ENCODE results near the gene ADAM10.

ADAM10 gene

GRCh38 chr15:58716027-58716426, 33.5 kb downstream of the ADAM10 start:
- Histone ChIP-seq H3K27me3 (ENCODE audit: control insufficient read depth, insufficient read depth, low read length) (no peaks in the 10 kb centered on the region), H3K9me3 (ENCODE audit: control insufficient read depth, insufficient read depth, low read length) (no peaks in the 10 kb centered on the region), H3K4me3 (ENCODE audit: low read length) (no peak overlapping the region), H3K36me3 (ENCODE audit: control insufficient read depth, insufficient read depth, low read length) (no peaks in the 10 kb centered on the region; the same call in 1 of the 2 replicates), H3K27ac (ENCODE audit: low read length) (no peak overlapping the region), H3K4me1 (ENCODE audit: control insufficient read depth, insufficient read depth, low read length) (no peaks in the 10 kb centered on the region; the same call in 1 of the 2 replicates)
- no peak for DNase-seq (ENCODE audit: low read depth, low spot score)
- WGBS (ENCODE audit: insufficient coverage, insufficient read length) = no CpG with 5 or more reads among the region's 4 CpGs

DNA sequence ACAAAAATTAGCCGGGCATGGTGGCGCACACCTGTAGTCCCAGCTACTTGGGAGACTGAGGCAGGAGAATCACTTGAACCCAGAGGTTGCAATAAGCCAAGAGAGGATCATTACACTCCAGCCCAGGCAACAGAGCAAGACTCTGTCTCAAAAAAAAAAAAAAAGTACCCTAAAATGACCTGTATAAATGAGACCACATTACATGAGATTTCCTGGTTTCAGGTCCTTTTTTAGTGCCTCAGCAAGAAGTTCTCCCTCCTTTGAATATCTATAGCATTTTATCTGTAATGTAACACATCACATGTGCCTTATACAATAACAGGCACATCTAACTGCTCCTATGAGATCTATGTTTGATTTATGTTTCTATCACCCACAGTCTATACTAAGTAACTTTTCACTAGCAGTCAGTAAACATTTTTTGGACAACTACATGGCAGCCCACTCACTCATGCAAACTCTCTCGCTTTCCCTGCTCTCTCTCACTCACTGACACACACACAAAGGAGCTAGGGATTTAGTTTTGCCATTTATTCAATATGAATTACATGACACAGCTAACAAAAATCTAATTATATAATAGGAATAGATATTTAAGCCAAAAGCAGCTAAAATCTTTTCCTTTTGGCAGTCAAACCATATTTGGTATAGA, 34.1 kb downstream of the ADAM10 start:
- no peak for DNase-seq (ENCODE audit: low read depth, low spot score)
- H3K27ac ChIP-seq (ENCODE audit: low read length) = no peak overlapping the region
- H3K27me3 ChIP-seq (ENCODE audit: control insufficient read depth, insufficient read depth, low read length) = no peaks in the 10 kb centered on the region
- no peaks in the 10 kb centered on the region; the same call in 1 of the 2 replicates for H3K36me3 ChIP-seq (ENCODE audit: control insufficient read depth, insufficient read depth, low read length)
- WGBS (ENCODE audit: insufficient coverage, insufficient read length) = no CpG with 5 or more reads among the region's 3 CpGs
- no peak overlapping the region for H3K4me3 ChIP-seq (ENCODE audit: low read length)
- H3K4me1 ChIP-seq (ENCODE audit: control insufficient read depth, insufficient read depth, low read length) = no peaks in the 10 kb centered on the region; the same call in 1 of the 2 replicates
- no peaks in the 10 kb centered on the region for H3K9me3 ChIP-seq (ENCODE audit: control insufficient read depth, insufficient read depth, low read length)

GRCh38 chr15:58710701-58711100, 38.8 kb downstream of the ADAM10 start:
- H3K27me3 ChIP-seq (ENCODE audit: control insufficient read depth, insufficient read depth, low read length) = no peaks in the 10 kb centered on the region
- DNase-seq (ENCODE audit: low read depth, low spot score) = no peak
- H3K36me3 ChIP-seq (ENCODE audit: control insufficient read depth, insufficient read depth, low read length) = no peaks in the 10 kb centered on the region; the same call in 1 of the 2 replicates
- no peaks in the 10 kb centered on the region for H3K4me1 ChIP-seq (ENCODE audit: control insufficient read depth, insufficient read depth, low read length)
- H3K4me3 ChIP-seq (ENCODE audit: low read length) = no peak overlapping the region
- no peak overlapping the region for H3K27ac ChIP-seq (ENCODE audit: low read length)
- no peaks in the 10 kb centered on the region for H3K9me3 ChIP-seq (ENCODE audit: control insufficient read depth, insufficient read depth, low read length)

DNA sequence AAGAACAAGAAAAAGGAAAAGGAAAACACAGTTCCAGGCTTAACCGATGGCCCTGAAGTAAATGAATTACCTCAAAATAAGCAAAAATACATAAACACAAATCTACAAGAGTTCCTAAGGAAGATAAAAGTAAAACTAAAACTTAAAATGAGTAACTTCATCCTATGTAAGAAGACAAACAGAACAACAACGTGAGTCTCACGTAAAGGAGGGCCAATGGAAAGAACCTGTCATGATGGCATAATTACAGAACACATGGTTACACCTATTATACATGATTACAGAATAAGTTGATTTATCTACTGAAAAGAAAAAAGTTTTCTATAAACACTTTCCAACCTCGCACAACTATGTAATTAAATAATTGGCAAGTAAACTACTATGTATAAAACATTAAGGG, 42.1 kb downstream of the ADAM10 start:
- no peaks in the 10 kb centered on the region for H3K4me1 ChIP-seq (ENCODE audit: control insufficient read depth, insufficient read depth, low read length)
- no peak overlapping the region for H3K27ac ChIP-seq (ENCODE audit: low read length)
- WGBS (ENCODE audit: insufficient coverage, insufficient read length) = no CpG with 5 or more reads among the region's 4 CpGs
- H3K9me3 ChIP-seq (ENCODE audit: control insufficient read depth, insufficient read depth, low read length) = no peaks in the 10 kb centered on the region
- H3K4me3 ChIP-seq (ENCODE audit: low read length) = no peak overlapping the region
- no peaks in the 10 kb centered on the region for H3K27me3 ChIP-seq (ENCODE audit: control insufficient read depth, insufficient read depth, low read length)
- H3K36me3 ChIP-seq (ENCODE audit: control insufficient read depth, insufficient read depth, low read length) = 0 out of 2 replicates have a peak, but pooled peaks cover 2% of the 10 kb centered on the region
- DNase-seq (ENCODE audit: low read depth, low spot score) = no peak

DNA sequence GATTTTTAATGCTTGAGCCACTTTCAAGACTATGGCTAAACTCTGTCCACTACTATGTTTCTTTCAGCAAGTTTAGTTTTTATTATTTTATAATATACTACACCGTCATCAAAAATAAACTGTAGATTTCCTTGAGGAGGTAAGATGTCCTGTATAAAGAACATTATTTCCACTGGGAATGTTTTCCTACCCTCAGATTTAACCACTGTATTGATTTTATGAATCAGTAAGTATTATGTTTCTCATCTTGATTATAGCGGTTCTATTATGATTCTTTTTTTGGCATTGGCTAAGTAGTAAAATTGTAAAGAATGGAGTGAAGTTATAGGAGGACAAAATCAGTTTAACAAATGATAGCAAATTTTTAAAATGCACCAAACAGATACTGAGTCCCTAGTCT, 44.4 kb downstream of the ADAM10 start:
- Histone ChIP-seq H3K36me3 (ENCODE audit: control insufficient read depth, insufficient read depth, low read length) (0 out of 2 replicates have a peak, but pooled peaks cover 2% of the 10 kb centered on the region), H3K9me3 (ENCODE audit: control insufficient read depth, insufficient read depth, low read length) (no peaks in the 10 kb centered on the region), H3K27ac (ENCODE audit: low read length) (no peak overlapping the region), H3K4me1 (ENCODE audit: control insufficient read depth, insufficient read depth, low read length) (no peaks in the 10 kb centered on the region), H3K27me3 (ENCODE audit: control insufficient read depth, insufficient read depth, low read length) (no peaks in the 10 kb centered on the region), H3K4me3 (ENCODE audit: low read length) (no peak overlapping the region)
- WGBS (ENCODE audit: insufficient coverage, insufficient read length) = 100% methylated on average over 1 of the region's 2 CpGs
- no peak for DNase-seq (ENCODE audit: low read depth, low spot score)

GRCh38 chr15:58704155-58704865, 45.2 kb downstream of the ADAM10 start:
- DNase-seq (ENCODE audit: low read depth, low spot score) = no peak
- H3K4me1 ChIP-seq (ENCODE audit: control insufficient read depth, insufficient read depth, low read length) = no peaks in the 10 kb centered on the region
- WGBS (ENCODE audit: insufficient coverage, insufficient read length) = no CpG with 5 or more reads among the region's 4 CpGs
- no peak overlapping the region for H3K4me3 ChIP-seq (ENCODE audit: low read length)
- no peak overlapping the region for H3K27ac ChIP-seq (ENCODE audit: low read length)
- H3K36me3 ChIP-seq (ENCODE audit: control insufficient read depth, insufficient read depth, low read length) = 0 out of 2 replicates have a peak, but pooled peaks cover 2% of the 10 kb centered on the region
- H3K9me3 ChIP-seq (ENCODE audit: control insufficient read depth, insufficient read depth, low read length) = no peaks in the 10 kb centered on the region
- H3K27me3 ChIP-seq (ENCODE audit: control insufficient read depth, insufficient read depth, low read length) = no peaks in the 10 kb centered on the region

DNA sequence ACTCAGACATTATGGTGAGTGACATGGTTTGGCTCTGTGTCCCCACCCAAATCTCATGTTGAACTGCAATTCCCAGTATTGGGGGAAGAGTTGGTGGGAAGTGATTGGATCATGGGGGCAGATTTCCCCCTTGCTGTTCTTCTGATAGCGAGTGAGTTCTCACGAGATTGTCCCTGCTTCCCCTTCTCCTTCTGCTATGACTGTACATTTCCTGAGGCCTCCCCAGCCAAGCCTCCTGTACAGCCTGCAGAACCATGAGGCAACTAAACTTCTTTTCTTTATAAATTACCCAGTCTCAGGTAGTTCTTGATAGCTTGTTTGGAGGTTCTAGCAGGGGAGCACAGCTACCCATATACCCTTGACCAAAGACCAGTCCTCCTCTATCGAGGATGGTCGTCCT, 45.9 kb downstream of the ADAM10 start:
- Histone ChIP-seq H3K27ac (ENCODE audit: low read length) (no peak overlapping the region), H3K4me3 (ENCODE audit: low read length) (no peak overlapping the region), H3K4me1 (ENCODE audit: control insufficient read depth, insufficient read depth, low read length) (no peaks in the 10 kb centered on the region), H3K27me3 (ENCODE audit: control insufficient read depth, insufficient read depth, low read length) (no peaks in the 10 kb centered on the region), H3K9me3 (ENCODE audit: control insufficient read depth, insufficient read depth, low read length) (no peaks in the 10 kb centered on the region), H3K36me3 (ENCODE audit: control insufficient read depth, insufficient read depth, low read length) (0 out of 2 replicates have a peak, but pooled peaks cover 2% of the 10 kb centered on the region)
- DNase-seq (ENCODE audit: low read depth, low spot score) = no peak
- no CpG with 5 or more reads among the region's 4 CpGs for WGBS (ENCODE audit: insufficient coverage, insufficient read length)

DNA sequence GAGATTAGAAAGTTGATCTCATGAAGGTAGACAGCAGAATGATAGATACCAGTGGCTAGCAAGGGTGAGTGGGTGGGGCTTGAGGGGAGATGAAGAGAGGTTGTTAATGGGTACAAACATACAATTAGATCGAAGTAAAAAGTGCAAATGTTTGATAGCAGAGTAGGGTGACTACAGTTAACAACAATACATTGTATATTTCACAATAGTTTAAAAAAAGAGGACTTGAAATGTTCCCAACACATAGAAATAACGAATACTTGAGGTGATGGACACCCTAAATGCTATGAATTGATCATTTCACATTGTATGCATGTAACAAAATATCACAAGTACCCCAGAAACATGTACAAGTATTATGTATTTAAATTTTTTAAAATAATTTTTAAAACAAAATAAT, 47.3 kb downstream of the ADAM10 start:
- WGBS (ENCODE audit: insufficient coverage, insufficient read length) = no CpG with 5 or more reads among the region's 2 CpGs
- 0 out of 2 replicates have a peak, but pooled peaks cover 2% of the 10 kb centered on the region for H3K36me3 ChIP-seq (ENCODE audit: control insufficient read depth, insufficient read depth, low read length)
- H3K4me1 ChIP-seq (ENCODE audit: control insufficient read depth, insufficient read depth, low read length) = no peaks in the 10 kb centered on the region
- no peaks in the 10 kb centered on the region for H3K9me3 ChIP-seq (ENCODE audit: control insufficient read depth, insufficient read depth, low read length)
- no peaks in the 10 kb centered on the region for H3K27me3 ChIP-seq (ENCODE audit: control insufficient read depth, insufficient read depth, low read length)
- no peak overlapping the region for H3K27ac ChIP-seq (ENCODE audit: low read length)
- DNase-seq (ENCODE audit: low read depth, low spot score) = no peak
- H3K4me3 ChIP-seq (ENCODE audit: low read length) = no peak overlapping the region

DNA sequence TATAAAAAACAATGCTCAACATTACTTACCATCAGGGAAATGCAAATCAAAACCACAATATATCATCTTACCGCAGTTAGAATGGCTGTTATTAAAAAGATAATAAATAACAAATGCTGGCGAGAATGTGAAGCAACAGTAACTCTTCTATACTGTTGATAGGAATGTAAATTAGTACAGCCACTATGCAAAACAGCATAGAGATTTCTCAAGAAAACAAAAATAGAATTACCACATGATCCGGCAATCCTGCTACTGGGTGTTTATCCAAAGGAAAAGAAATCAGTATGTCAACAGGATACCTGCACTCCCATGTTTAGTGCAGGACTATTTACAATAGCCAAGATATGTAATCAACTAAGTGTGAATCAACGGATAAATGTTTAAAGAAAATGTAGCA, 48.1 kb downstream of the ADAM10 start:
- Histone ChIP-seq H3K9me3 (ENCODE audit: control insufficient read depth, insufficient read depth, low read length) (no peaks in the 10 kb centered on the region), H3K4me3 (ENCODE audit: low read length) (no peak overlapping the region), H3K27me3 (ENCODE audit: control insufficient read depth, insufficient read depth, low read length) (no peaks in the 10 kb centered on the region), H3K27ac (ENCODE audit: low read length) (no peak overlapping the region), H3K36me3 (ENCODE audit: control insufficient read depth, insufficient read depth, low read length) (0 out of 2 replicates have a peak, but pooled peaks cover 2% of the 10 kb centered on the region), H3K4me1 (ENCODE audit: control insufficient read depth, insufficient read depth, low read length) (0 out of 2 replicates have a peak, but pooled peaks cover 4% of the 10 kb centered on the region)
- DNase-seq (ENCODE audit: low read depth, low spot score) = no peak
- no CpG with 5 or more reads among the region's 4 CpGs for WGBS (ENCODE audit: insufficient coverage, insufficient read length)

GRCh38 chr15:58699769-58700168, 49.7 kb downstream of the ADAM10 start:
- Histone ChIP-seq H3K4me3 (ENCODE audit: low read length) (no peak overlapping the region), H3K9me3 (ENCODE audit: control insufficient read depth, insufficient read depth, low read length) (no peaks in the 10 kb centered on the region), H3K36me3 (ENCODE audit: control insufficient read depth, insufficient read depth, low read length) (0 out of 2 replicates have a peak, but pooled peaks cover 2% of the 10 kb centered on the region), H3K27me3 (ENCODE audit: control insufficient read depth, insufficient read depth, low read length) (no peaks in the 10 kb centered on the region), H3K4me1 (ENCODE audit: control insufficient read depth, insufficient read depth, low read length) (0 out of 2 replicates have a peak, but pooled peaks cover 4% of the 10 kb centered on the region), H3K27ac (ENCODE audit: low read length) (no peak overlapping the region)
- DNase-seq (ENCODE audit: low read depth, low spot score) = no peak
- WGBS (ENCODE audit: insufficient coverage, insufficient read length) = no CpG with 5 or more reads among the region's 2 CpGs
